ENCODE data around the gene ACACB. TPM values are rescaled to one million over a fixed set of nuclear protein-coding genes. Genes with fewer than 3 reads are reported as not detected.

ACACB gene
- total and polyA plus RNA-seq, 4 donors, result 8.4 to 70.3 (median 30.1) TPM

GRCh38 chr12:109127533-109128242 lies 11.3 kb downstream of the ACACB start:
- Histone ChIP-seq H3K9me3 (ENCODE audit: control insufficient read depth, low read length) (no peaks in the 10 kb centered on the region), H3K36me3 (ENCODE audit: control insufficient read depth in 1 of 2, insufficient read depth in 2 of 2, low read length in 1 of 2) (no peaks in the 10 kb centered on the region), H3K27ac (ENCODE audit: low read depth in 1 of 2, low read length in 2 of 2) (no peak overlapping the region), H3K27me3 (ENCODE audit: control insufficient read depth in 1 of 2, insufficient read depth in 2 of 2, low read length in 1 of 2) (no peaks in the 10 kb centered on the region), H3K4me1 (ENCODE audit: control insufficient read depth in 1 of 2, insufficient read depth in 2 of 2, low read length in 2 of 2) (no peaks in the 10 kb centered on the region), H3K4me3 (ENCODE audit: low read length in 2 of 2) (no peak overlapping the region)
- no peak for DNase-seq
- intact Hi-C loops (cut with DNase I), result no loop called here
- ATAC-seq (ENCODE audit: low FRiP score), result no peak
- 93 to 94% methylated on average over 13 of the region's 13 CpGs for WGBS, 2 donors

DNA sequence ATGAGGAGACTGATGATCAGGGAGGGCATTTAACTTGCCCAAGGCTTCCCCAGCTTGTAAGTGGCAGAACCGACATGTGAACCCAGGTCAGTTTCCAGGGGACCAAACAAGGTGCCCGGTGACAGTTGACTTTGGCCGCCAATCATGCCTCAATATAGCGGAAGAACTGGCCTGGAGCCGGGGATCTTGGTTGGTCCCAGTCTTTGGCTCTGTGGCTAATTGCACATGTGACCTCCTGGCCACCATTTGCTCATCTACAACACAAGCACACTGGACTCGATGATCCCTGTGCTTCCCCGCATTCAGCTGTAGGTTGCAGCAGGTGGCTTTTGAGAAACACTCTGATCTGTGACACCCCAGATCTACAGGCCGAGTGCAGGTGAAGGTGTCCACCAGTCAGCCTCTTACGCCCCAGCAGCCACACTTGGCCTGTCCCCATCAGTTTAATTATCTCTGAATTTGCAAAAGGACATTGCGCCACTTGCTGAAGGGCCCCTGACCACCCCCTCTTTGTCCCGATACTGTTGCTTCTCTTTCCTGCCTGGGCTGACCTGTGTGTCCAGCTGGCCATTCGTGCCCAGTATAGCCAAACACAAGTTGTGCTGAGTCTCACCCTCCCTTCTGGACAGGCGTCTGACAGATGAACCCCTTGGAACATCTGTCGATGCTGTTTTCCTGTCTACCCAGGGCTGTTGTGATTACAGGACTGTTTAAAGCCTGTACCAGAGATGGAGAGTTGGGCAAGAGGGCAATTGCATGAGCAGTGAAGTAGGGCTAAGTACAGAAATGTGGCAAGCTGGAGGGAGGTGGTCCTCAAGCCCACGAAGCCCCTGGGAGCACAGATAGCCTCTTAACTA lies 14.1 kb downstream of the ACACB start:
- H3K27ac ChIP-seq (ENCODE audit: low read depth in 1 of 2, low read length in 2 of 2), result no peak overlapping the region
- no peaks in the 10 kb centered on the region for H3K27me3 ChIP-seq (ENCODE audit: control insufficient read depth in 1 of 2, insufficient read depth in 2 of 2, low read length in 1 of 2)
- no peak for ATAC-seq (ENCODE audit: low FRiP score)
- no peak for DNase-seq
- intact Hi-C loops (cut with DNase I), result no loop called here
- WGBS, 2 donors, result 86 to 87% methylated on average over 15 of the region's 15 CpGs
- no peaks in the 10 kb centered on the region for H3K36me3 ChIP-seq (ENCODE audit: control insufficient read depth in 1 of 2, insufficient read depth in 2 of 2, low read length in 1 of 2)
- H3K4me3 ChIP-seq (ENCODE audit: low read length in 2 of 2), result no peak overlapping the region
- H3K4me1 ChIP-seq (ENCODE audit: control insufficient read depth in 1 of 2, insufficient read depth in 2 of 2, low read length in 2 of 2), result no peaks in the 10 kb centered on the region
- no peaks in the 10 kb centered on the region for H3K9me3 ChIP-seq (ENCODE audit: control insufficient read depth, low read length)

DNA sequence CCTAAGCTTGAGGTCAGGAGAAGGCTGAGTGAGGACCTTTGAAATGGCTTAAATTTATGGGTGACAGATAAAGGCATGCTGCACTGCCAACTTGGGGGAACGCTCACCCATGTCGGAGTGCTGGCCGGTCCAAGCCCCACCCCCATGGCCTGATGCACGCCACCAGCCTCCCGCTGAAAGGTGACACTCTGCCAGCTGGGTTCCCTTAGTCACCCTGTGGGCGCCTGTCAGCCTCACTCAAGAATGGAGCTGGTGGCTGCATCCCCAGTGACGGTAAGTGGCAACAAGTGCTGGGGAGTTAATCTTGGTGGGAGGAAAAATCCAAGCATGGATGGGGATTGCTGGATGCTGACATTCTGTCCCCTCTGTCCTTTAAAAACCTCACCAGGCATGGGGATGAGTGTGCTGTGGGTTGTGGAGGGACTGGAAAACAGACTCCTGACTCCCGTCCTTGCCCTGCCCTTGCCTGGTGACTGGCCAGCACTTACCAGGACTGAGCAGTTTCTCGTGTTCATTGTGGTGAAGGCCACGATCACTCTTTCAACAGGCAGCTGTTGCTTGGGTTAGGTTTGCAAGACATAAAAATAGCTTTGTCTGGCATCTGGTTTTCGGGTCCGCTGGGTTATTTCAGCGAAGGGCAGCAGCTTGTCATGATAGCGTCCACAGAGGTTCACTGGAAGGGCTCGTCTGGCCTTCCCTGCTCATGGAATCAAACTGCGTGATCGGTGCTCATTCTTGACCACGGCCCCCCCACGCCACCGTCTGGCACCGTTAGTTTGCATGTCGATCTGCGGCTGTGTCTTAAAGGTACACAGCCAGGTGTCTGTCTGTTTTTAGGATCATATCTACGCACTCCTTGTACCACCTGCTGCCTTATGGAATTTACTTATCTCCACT lies 15.0 kb downstream of the ACACB start:
- no peaks in the 10 kb centered on the region for H3K36me3 ChIP-seq (ENCODE audit: control insufficient read depth in 1 of 2, insufficient read depth in 2 of 2, low read length in 1 of 2)
- H3K4me1 ChIP-seq (ENCODE audit: control insufficient read depth in 1 of 2, insufficient read depth in 2 of 2, low read length in 2 of 2), result no peaks in the 10 kb centered on the region
- no peaks in the 10 kb centered on the region for H3K9me3 ChIP-seq (ENCODE audit: control insufficient read depth, low read length)
- H3K27me3 ChIP-seq (ENCODE audit: control insufficient read depth in 1 of 2, insufficient read depth in 2 of 2, low read length in 1 of 2), result no peaks in the 10 kb centered on the region
- 21 to 30% methylated on average over 24 of the region's 24 CpGs for WGBS, 2 donors
- peak; percentile 73 for ATAC-seq (ENCODE audit: low FRiP score)
- no peak overlapping the region for H3K4me3 ChIP-seq (ENCODE audit: low read length in 2 of 2)
- intact Hi-C loops (cut with DNase I), result no loop called here
- peak in 1 of 2 donors; percentile 59 for DNase-seq
- peak overlapping the region in 1 of 2 donors; percentile 38 for H3K27ac ChIP-seq (ENCODE audit: low read depth in 1 of 2, low read length in 2 of 2)

DNA sequence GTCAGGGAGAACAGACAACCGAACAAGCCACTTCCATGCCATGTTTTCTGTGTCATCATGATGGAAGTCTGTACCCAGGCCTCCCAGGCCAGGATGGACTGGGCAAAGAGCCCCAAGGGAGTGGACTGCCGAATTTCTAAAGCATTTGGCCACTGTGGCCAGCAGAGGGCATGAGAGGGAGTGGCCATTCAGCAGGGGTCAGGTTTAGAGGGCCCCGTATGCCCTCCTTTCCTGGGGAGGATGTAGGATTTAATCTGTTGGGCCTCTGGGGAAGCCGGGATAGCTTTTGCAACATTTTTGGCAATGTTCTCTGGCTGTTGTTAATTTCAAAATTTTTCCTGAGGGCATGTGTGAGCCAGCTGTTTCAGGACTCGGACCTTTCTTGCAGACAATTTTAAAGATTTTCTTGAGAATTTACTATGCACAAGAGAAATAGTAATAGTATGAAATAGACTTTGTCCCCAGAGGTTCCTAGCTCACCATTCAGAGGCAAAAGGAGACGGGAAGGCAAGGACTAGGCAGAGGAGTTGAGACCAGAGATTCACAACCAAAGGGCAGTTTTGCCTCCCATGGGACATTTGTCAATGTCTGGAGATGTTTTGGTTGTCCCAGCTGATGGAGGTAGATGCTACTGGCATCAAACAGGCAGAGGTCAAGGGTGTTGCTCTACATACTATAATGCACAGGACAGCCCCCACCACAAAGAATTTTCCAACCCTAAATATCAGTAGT lies 18.0 kb downstream of the ACACB start:
- H3K36me3 ChIP-seq (ENCODE audit: control insufficient read depth in 1 of 2, insufficient read depth in 2 of 2, low read length in 1 of 2), result no peaks in the 10 kb centered on the region
- DNase-seq, result peak in 1 of 2 donors; percentile 59
- no peaks in the 10 kb centered on the region for H3K4me1 ChIP-seq (ENCODE audit: control insufficient read depth in 1 of 2, insufficient read depth in 2 of 2, low read length in 2 of 2)
- H3K27ac ChIP-seq (ENCODE audit: low read depth in 1 of 2, low read length in 2 of 2), result no peak overlapping the region
- intact Hi-C loops (cut with DNase I), result no loop called here
- no peaks in the 10 kb centered on the region for H3K27me3 ChIP-seq (ENCODE audit: control insufficient read depth in 1 of 2, insufficient read depth in 2 of 2, low read length in 1 of 2)
- no peak overlapping the region for H3K4me3 ChIP-seq (ENCODE audit: low read length in 2 of 2)
- peak; percentile 53 for ATAC-seq (ENCODE audit: low FRiP score)
- H3K9me3 ChIP-seq (ENCODE audit: control insufficient read depth, low read length), result no peaks in the 10 kb centered on the region
- 45 to 46% methylated on average over 6 of the region's 6 CpGs for WGBS, 2 donors

DNA sequence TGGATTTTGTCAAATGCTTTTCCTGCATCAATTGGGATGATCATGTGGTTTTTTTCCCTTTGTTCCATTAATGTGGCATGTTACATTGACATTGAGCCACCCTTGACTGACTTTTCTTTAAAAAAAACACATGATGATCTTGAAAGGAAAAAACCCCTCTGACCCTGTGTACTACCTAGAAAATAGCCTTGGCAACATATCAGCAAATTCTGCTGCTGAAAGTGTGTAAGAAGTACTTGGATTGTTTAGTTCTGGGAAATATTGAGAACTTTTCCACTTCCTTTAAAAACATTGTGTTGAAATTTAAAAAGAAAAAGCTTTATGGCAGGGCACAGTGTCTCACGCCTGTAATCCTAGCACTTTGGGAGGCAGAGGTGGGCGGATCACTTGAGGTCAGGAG lies 20.7 kb downstream of the ACACB start:
- no peaks in the 10 kb centered on the region for H3K4me1 ChIP-seq (ENCODE audit: control insufficient read depth in 1 of 2, insufficient read depth in 2 of 2, low read length in 2 of 2)
- intact Hi-C loops (cut with DNase I), result no loop called here
- peak; percentile 65 for ATAC-seq (ENCODE audit: low FRiP score)

DNA sequence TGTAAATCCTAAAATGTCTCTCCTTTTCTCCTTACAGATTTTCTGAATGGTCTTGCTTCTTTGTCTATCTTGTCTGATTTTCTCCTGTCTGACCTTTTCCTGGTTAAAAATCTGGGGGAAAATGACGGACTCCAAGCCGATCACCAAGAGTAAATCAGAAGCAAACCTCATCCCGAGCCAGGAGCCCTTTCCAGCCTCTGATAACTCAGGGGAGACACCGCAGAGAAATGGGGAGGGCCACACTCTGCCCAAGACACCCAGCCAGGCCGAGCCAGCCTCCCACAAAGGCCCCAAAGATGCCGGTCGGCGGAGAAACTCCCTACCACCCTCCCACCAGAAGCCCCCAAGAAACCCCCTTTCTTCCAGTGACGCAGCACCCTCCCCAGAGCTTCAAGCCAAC lies 23.0 kb downstream of the ACACB start:
- intact Hi-C loops (cut with DNase I), result no loop called here
- Histone ChIP-seq H3K9me3 (ENCODE audit: control insufficient read depth, low read length) (no peaks in the 10 kb centered on the region), H3K4me1 (ENCODE audit: control insufficient read depth in 1 of 2, insufficient read depth in 2 of 2, low read length in 2 of 2) (no peaks in the 10 kb centered on the region), H3K27me3 (ENCODE audit: control insufficient read depth in 1 of 2, insufficient read depth in 2 of 2, low read length in 1 of 2) (no peaks in the 10 kb centered on the region), H3K4me3 (ENCODE audit: low read length in 2 of 2) (no peak overlapping the region), H3K27ac (ENCODE audit: low read depth in 1 of 2, low read length in 2 of 2) (no peak overlapping the region), H3K36me3 (ENCODE audit: control insufficient read depth in 1 of 2, insufficient read depth in 2 of 2, low read length in 1 of 2) (no peaks in the 10 kb centered on the region)
- DNase-seq (no peak), ATAC-seq (ENCODE audit: low FRiP score) (no peak)
- WGBS, 2 donors, result 92 to 93% methylated on average over 9 of the region's 9 CpGs

More for the DNA sequence above, 20.7 kb downstream of the ACACB start:
- WGBS, 2 donors, result 92 to 96% methylated on average over 2 of the region's 2 CpGs
- no peaks in the 10 kb centered on the region for H3K36me3 ChIP-seq (ENCODE audit: control insufficient read depth in 1 of 2, insufficient read depth in 2 of 2, low read length in 1 of 2)
- H3K27me3 ChIP-seq (ENCODE audit: control insufficient read depth in 1 of 2, insufficient read depth in 2 of 2, low read length in 1 of 2), result no peaks in the 10 kb centered on the region
- H3K27ac ChIP-seq (ENCODE audit: low read depth in 1 of 2, low read length in 2 of 2), result no peak overlapping the region
- DNase-seq, result no peak
- H3K9me3 ChIP-seq (ENCODE audit: control insufficient read depth, low read length), result no peaks in the 10 kb centered on the region
- no peak overlapping the region for H3K4me3 ChIP-seq (ENCODE audit: low read length in 2 of 2)

DNA sequence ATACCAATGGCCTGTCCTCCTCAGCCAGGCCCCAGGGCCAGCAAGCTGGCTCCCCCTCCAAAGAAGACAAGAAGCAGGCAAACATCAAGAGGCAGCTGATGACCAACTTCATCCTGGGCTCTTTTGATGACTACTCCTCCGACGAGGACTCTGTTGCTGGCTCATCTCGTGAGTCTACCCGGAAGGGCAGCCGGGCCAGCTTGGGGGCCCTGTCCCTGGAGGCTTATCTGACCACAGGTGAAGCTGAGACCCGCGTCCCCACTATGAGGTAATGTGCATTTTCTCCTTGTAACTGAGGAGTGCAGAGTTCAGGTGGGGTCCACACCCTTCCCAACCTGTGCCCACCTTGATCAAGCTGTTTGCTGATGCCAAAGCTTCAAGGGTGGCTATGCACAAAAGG lies 23.4 kb downstream of the ACACB start:
- H3K36me3 ChIP-seq (ENCODE audit: control insufficient read depth in 1 of 2, insufficient read depth in 2 of 2, low read length in 1 of 2), result no peaks in the 10 kb centered on the region
- H3K27me3 ChIP-seq (ENCODE audit: control insufficient read depth in 1 of 2, insufficient read depth in 2 of 2, low read length in 1 of 2), result no peaks in the 10 kb centered on the region
- intact Hi-C loops (cut with DNase I), result no loop called here
- no peaks in the 10 kb centered on the region for H3K4me1 ChIP-seq (ENCODE audit: control insufficient read depth in 1 of 2, insufficient read depth in 2 of 2, low read length in 2 of 2)
- ATAC-seq (ENCODE audit: low FRiP score) (no peak), DNase-seq (no peak)
- WGBS, 2 donors, result 80 to 81% methylated on average over 7 of the region's 7 CpGs
- H3K4me3 ChIP-seq (ENCODE audit: low read length in 2 of 2), result no peak overlapping the region
- H3K27ac ChIP-seq (ENCODE audit: low read depth in 1 of 2, low read length in 2 of 2), result no peak overlapping the region
- H3K9me3 ChIP-seq (ENCODE audit: control insufficient read depth, low read length), result no peaks in the 10 kb centered on the region

DNA sequence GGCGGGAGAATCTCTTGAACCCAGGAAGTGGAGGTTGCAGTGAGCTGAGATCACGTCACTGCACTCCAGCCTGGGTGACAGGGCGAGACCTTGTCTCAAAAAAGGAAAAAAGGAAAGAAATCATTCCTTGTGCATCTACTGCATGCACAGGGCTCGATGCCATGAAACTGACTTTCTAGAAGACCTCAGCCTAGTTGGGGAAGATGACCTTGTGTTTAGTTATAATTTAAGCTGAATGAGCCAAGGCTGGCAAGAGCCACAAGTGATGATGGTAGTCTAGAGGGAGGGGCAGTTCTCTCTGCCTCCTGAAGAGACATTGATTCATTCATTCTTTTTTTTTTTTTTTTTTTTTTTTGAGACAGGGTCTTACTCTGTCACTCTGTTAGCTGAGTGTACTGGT lies 24.2 kb downstream of the ACACB start:
- intact Hi-C loops (cut with DNase I), result no loop called here
- H3K27ac ChIP-seq (ENCODE audit: low read depth in 1 of 2, low read length in 2 of 2), result no peak overlapping the region
- ATAC-seq (ENCODE audit: low FRiP score), result no peak
- H3K9me3 ChIP-seq (ENCODE audit: control insufficient read depth, low read length), result no peaks in the 10 kb centered on the region
- no peaks in the 10 kb centered on the region for H3K4me1 ChIP-seq (ENCODE audit: control insufficient read depth in 1 of 2, insufficient read depth in 2 of 2, low read length in 2 of 2)
- H3K27me3 ChIP-seq (ENCODE audit: control insufficient read depth in 1 of 2, insufficient read depth in 2 of 2, low read length in 1 of 2), result no peaks in the 10 kb centered on the region
- H3K4me3 ChIP-seq (ENCODE audit: low read length in 2 of 2), result no peak overlapping the region
- DNase-seq, result no peak
- 93 to 95% methylated on average over 4 of the region's 4 CpGs for WGBS, 2 donors
- H3K36me3 ChIP-seq (ENCODE audit: control insufficient read depth in 1 of 2, insufficient read depth in 2 of 2, low read length in 1 of 2), result no peaks in the 10 kb centered on the region
